Fibroblast of the aortic adventitia (primary cell): ENCODE measurements around the gene HIVEP2. TPM values are rescaled to one million over a fixed set of nuclear protein-coding genes. Genes with fewer than 3 reads are reported as not detected.

ENCODE experiments used
- DNase-seq: peaks from one replicate; pipeline ENCODE4 v3.0.0-alpha.2; 2010; ENCODE audit warnings: low read depth
- H3K4me3 ChIP-seq: 2 replicates; pipeline ENCODE4 v1.5.1; 2011; ENCODE audit warnings: low read depth, mild to moderate bottlenecking, control low read depth, low read length, moderate library complexity
- CTCF ChIP-seq: IDR thresholded peaks from 2 replicates; pipeline ENCODE4 v1.5.1; 2011; ENCODE audit warnings: mild to moderate bottlenecking, low read length, control low read depth, inconsistent platforms; ENCODE audit not compliant: insufficient read depth
- total RNA-seq: library from RNA; depleted of rRNA; stranded (reverse); fragments of >200 nt; gene quantifications from 2 replicates; pipeline ENCODE4 v1.2.3, GENCODE V29; 2012; ENCODE audit warnings: low replicate concordance

The HIVEP2 gene
- total RNA-seq, 1 donor, result 23.1 TPM

GRCh38 chr6:142707255-142707654 lies 237.7 kb downstream of the HIVEP2 start:
- no peak for TF ChIP-seq CTCF
- H3K4me3 ChIP-seq, result no peak overlapping the region
- DNase-seq, result no peak

- DNase-seq, result no peak
- no peak overlapping the region for H3K4me3 ChIP-seq
- no peak for TF ChIP-seq CTCF
Measured at GRCh38 chr6:142706210-142706609, 238.8 kb downstream of the HIVEP2 start.

GRCh38 chr6:142705054-142705453 lies 239.9 kb downstream of the HIVEP2 start:
- no peak for TF ChIP-seq CTCF
- no peak overlapping the region for H3K4me3 ChIP-seq
- no peak for DNase-seq

GRCh38 chr6:142702501-142703460 lies 242.2 kb downstream of the HIVEP2 start:
- no peak overlapping the region for H3K4me3 ChIP-seq
- no peak for DNase-seq
- no peak for TF ChIP-seq CTCF

Other genes starting within 250 kb of the HIVEP2 start
- gene AIG1, start 115.7 kb upstream of the HIVEP2 start, total RNA-seq, result 28.0 and 48.7 TPM in 2 replicates